Activated naive CD4-positive, alpha-beta T cell (primary cell): Measurements from ENCODE around the gene SLC30A3.
A peak's percentile ranks its signal among the peaks of the same experiment; 100 is the strongest.
"Not testable (repeated sequence)": the region's sequence is repeated elsewhere in the genome, so short reads cannot be mapped to it uniquely, and the experiment has no call there.

Experiments
- DNase-seq, 4 experiments: peaks; one replicate each; lab custom pipeline; 2025; lab: John Stamatoyannopoulos, UW

The SLC30A3 gene

GRCh38 chr2:27262379-27263286 is at the start of gene SLC30A3:
Gene SLC30A3, minus strand, starts transcription at chr2:27263047. Its CDS starts 141 bp downstream, at chr2:27262906.
- DNase-seq = peak in 1 of 4 experiments; percentile 47

- DNase-seq = no peak
Measured at GRCh38 chr2:27312152-27312551, 49.3 kb upstream of the SLC30A3 start.

GRCh38 chr2:27309651-27310050 is 46.8 kb upstream of the SLC30A3 start:
- DNase-seq = no peak

- no peak for DNase-seq
Measured at GRCh38 chr2:27308359-27308881, 45.6 kb upstream of the SLC30A3 start, which contains the start of gene UCN. Gene UCN, minus strand, starts transcription at chr2:27308445. Its CDS starts 550 bp downstream, at chr2:27307895.

- no peak for DNase-seq
Measured at GRCh38 chr2:27307545-27308358, 44.9 kb upstream of the SLC30A3 start.

- DNase-seq = no peak
Measured at GRCh38 chr2:27307287-27307544, 44.4 kb upstream of the SLC30A3 start.

GRCh38 chr2:27306573-27307286 is 43.9 kb upstream of the SLC30A3 start:
- DNase-seq = peak in 2 of 4 experiments; percentile 9 to 17

GRCh38 chr2:27306136-27306535 is 43.3 kb upstream of the SLC30A3 start:
- DNase-seq = no peak

GRCh38 chr2:27305516-27305915 is 42.7 kb upstream of the SLC30A3 start:
- DNase-seq = no peak

GRCh38 chr2:27304488-27305240 is 41.8 kb upstream of the SLC30A3 start:
- DNase-seq = no peak

GRCh38 chr2:27303093-27304025 is 40.5 kb upstream of the SLC30A3 start:
- DNase-seq = peak in 1 of 4 experiments; percentile 3

GRCh38 chr2:27300606-27301005 is 37.8 kb upstream of the SLC30A3 start:
- DNase-seq = not testable (repeated sequence)

GRCh38 chr2:27298391-27299080 is 35.7 kb upstream of the SLC30A3 start:
- DNase-seq = no peak

- no peak for DNase-seq
Measured at GRCh38 chr2:27297195-27297594, 34.3 kb upstream of the SLC30A3 start.

GRCh38 chr2:27296481-27296880 is 33.6 kb upstream of the SLC30A3 start:
- no peak for DNase-seq

GRCh38 chr2:27294928-27295327 is 32.1 kb upstream of the SLC30A3 start:
- DNase-seq = no peak

GRCh38 chr2:27291865-27292264 is 29.0 kb upstream of the SLC30A3 start:
- no peak for DNase-seq

GRCh38 chr2:27290549-27290948 is 27.7 kb upstream of the SLC30A3 start:
- DNase-seq = no peak

- no peak for DNase-seq
Measured at GRCh38 chr2:27288610-27289009, 25.8 kb upstream of the SLC30A3 start.

GRCh38 chr2:27285481-27285880 is 22.6 kb upstream of the SLC30A3 start:
- DNase-seq = no peak
